ENCODE measurements around the gene MOSMO. TPM values are rescaled to one million over a fixed set of nuclear protein-coding genes. Genes with fewer than 3 reads are reported as not detected.
"Not testable (repeated sequence)": the region's sequence is repeated elsewhere in the genome, so short reads cannot be mapped to it uniquely, and the experiment has no call there.

Gene MOSMO
- total and polyA plus RNA-seq, 4 donors, result 3.4 to 19.6 (median 13.6) TPM

- H3K27ac ChIP-seq (ENCODE audit: low read depth in 1 of 2, low read length in 2 of 2), result no peak overlapping the region
- H3K4me3 ChIP-seq (ENCODE audit: low read length in 2 of 2), result no peak overlapping the region
- H3K36me3 ChIP-seq (ENCODE audit: control insufficient read depth in 1 of 2, insufficient read depth in 2 of 2, low read length in 1 of 2), result no peaks in the 10 kb centered on the region
- intact Hi-C loops (cut with DNase I), result no loop called here
- H3K9me3 ChIP-seq (ENCODE audit: control insufficient read depth, low read length), result no peaks in the 10 kb centered on the region
- H3K4me1 ChIP-seq (ENCODE audit: control insufficient read depth in 1 of 2, insufficient read depth in 2 of 2, low read length in 2 of 2), result no peaks in the 10 kb centered on the region
- 87% methylated on average over 9 of the region's 9 CpGs for WGBS, 2 donors
- ATAC-seq (ENCODE audit: low FRiP score) (no peak), DNase-seq (no peak)
- H3K27me3 ChIP-seq (ENCODE audit: control insufficient read depth in 1 of 2, insufficient read depth in 2 of 2, low read length in 1 of 2), result no peaks in the 10 kb centered on the region
These were observed 10.8 kb upstream of the MOSMO start for GRCh38 chr16:21996923-21997696.

- H3K9me3 ChIP-seq (ENCODE audit: control insufficient read depth, low read length), result no peaks in the 10 kb centered on the region
- ATAC-seq (ENCODE audit: low FRiP score) (no peak), DNase-seq (no peak)
- intact Hi-C loops (cut with DNase I), result no loop called here
- H3K4me1 ChIP-seq (ENCODE audit: control insufficient read depth in 1 of 2, insufficient read depth in 2 of 2, low read length in 2 of 2), result no peaks in the 10 kb centered on the region
- 89 to 91% methylated on average over 7 of the region's 7 CpGs for WGBS, 2 donors
- H3K27ac ChIP-seq (ENCODE audit: low read depth in 1 of 2, low read length in 2 of 2), result no peak overlapping the region
- H3K4me3 ChIP-seq (ENCODE audit: low read length in 2 of 2), result no peak overlapping the region
- no peaks in the 10 kb centered on the region for H3K27me3 ChIP-seq (ENCODE audit: control insufficient read depth in 1 of 2, insufficient read depth in 2 of 2, low read length in 1 of 2)
- H3K36me3 ChIP-seq (ENCODE audit: control insufficient read depth in 1 of 2, insufficient read depth in 2 of 2, low read length in 1 of 2), result no peaks in the 10 kb centered on the region
These were observed 10.0 kb upstream of the MOSMO start for GRCh38 chr16:21997697-21998480.

- 61 to 72% methylated on average over 1 of the region's 1 CpG for WGBS, 2 donors
- H3K4me3 ChIP-seq (ENCODE audit: low read length in 2 of 2), result no peak overlapping the region
- no peak for ATAC-seq (ENCODE audit: low FRiP score)
These were observed 6.3 kb upstream of the MOSMO start for GRCh38 chr16:22001591-22001990.

GRCh38 chr16:22002047-22002446 lies 5.9 kb upstream of the MOSMO start:
- not testable (repeated sequence) for H3K27ac ChIP-seq (ENCODE audit: low read depth in 1 of 2, low read length in 2 of 2); DNase-seq; H3K4me1 ChIP-seq (ENCODE audit: control insufficient read depth in 1 of 2, insufficient read depth in 2 of 2, low read length in 2 of 2); H3K9me3 ChIP-seq (ENCODE audit: control insufficient read depth, low read length); H3K27me3 ChIP-seq (ENCODE audit: control insufficient read depth in 1 of 2, insufficient read depth in 2 of 2, low read length in 1 of 2); ATAC-seq (ENCODE audit: low FRiP score); H3K4me3 ChIP-seq (ENCODE audit: low read length in 2 of 2); H3K36me3 ChIP-seq (ENCODE audit: control insufficient read depth in 1 of 2, insufficient read depth in 2 of 2, low read length in 1 of 2)
- WGBS, 2 donors, result 99 to 100% methylated on average over 1 of the region's 1 CpG
- intact Hi-C loops (cut with DNase I), result loop anchor here in 1 of 2 donors (5.0 kb wide), 1 partner anchor 75 kb away; no protein-coding TSS in a partner anchor

More at GRCh38 chr16:22001591-22001990, 6.3 kb upstream of the MOSMO start:
- intact Hi-C loops (cut with DNase I), result loop anchor here (1.0 to 5.0 kb wide), 4 partner anchors 76 to 295 kb away; partner anchors contain the start of gene POLR3E (in 1 of the 2)
- DNase-seq, result no peak
- no peaks in the 10 kb centered on the region for H3K27me3 ChIP-seq (ENCODE audit: control insufficient read depth in 1 of 2, insufficient read depth in 2 of 2, low read length in 1 of 2)
- no peaks in the 10 kb centered on the region for H3K4me1 ChIP-seq (ENCODE audit: control insufficient read depth in 1 of 2, insufficient read depth in 2 of 2, low read length in 2 of 2)
- H3K36me3 ChIP-seq (ENCODE audit: control insufficient read depth in 1 of 2, insufficient read depth in 2 of 2, low read length in 1 of 2), result no peaks in the 10 kb centered on the region
- H3K9me3 ChIP-seq (ENCODE audit: control insufficient read depth, low read length), result no peaks in the 10 kb centered on the region
- H3K27ac ChIP-seq (ENCODE audit: low read depth in 1 of 2, low read length in 2 of 2), result no peak overlapping the region

GRCh38 chr16:22003195-22003594 lies 4.7 kb upstream of the MOSMO start:
- no peaks in the 10 kb centered on the region for H3K9me3 ChIP-seq (ENCODE audit: control insufficient read depth, low read length)
- ATAC-seq (ENCODE audit: low FRiP score), result no peak
- H3K4me1 ChIP-seq (ENCODE audit: control insufficient read depth in 1 of 2, insufficient read depth in 2 of 2, low read length in 2 of 2), result no peaks in the 10 kb centered on the region
- no peaks in the 10 kb centered on the region for H3K36me3 ChIP-seq (ENCODE audit: control insufficient read depth in 1 of 2, insufficient read depth in 2 of 2, low read length in 1 of 2)
- no peak overlapping the region for H3K27ac ChIP-seq (ENCODE audit: low read depth in 1 of 2, low read length in 2 of 2)
- WGBS, 2 donors, result 72 to 80% methylated on average over 4 of the region's 4 CpGs
- no peak for DNase-seq
- intact Hi-C loops (cut with DNase I), result loop anchor here in 1 of 2 donors (5.0 kb wide), 1 partner anchor 74 kb away; no protein-coding TSS in a partner anchor
- H3K27me3 ChIP-seq (ENCODE audit: control insufficient read depth in 1 of 2, insufficient read depth in 2 of 2, low read length in 1 of 2), result no peaks in the 10 kb centered on the region
- H3K4me3 ChIP-seq (ENCODE audit: low read length in 2 of 2), result no peak overlapping the region

GRCh38 chr16:22004341-22004740 lies 3.6 kb upstream of the MOSMO start:
- Histone ChIP-seq H3K27me3 (ENCODE audit: control insufficient read depth in 1 of 2, insufficient read depth in 2 of 2, low read length in 1 of 2) (no peaks in the 10 kb centered on the region), H3K9me3 (ENCODE audit: control insufficient read depth, low read length) (no peaks in the 10 kb centered on the region), H3K4me3 (ENCODE audit: low read length in 2 of 2) (no peak overlapping the region), H3K36me3 (ENCODE audit: control insufficient read depth in 1 of 2, insufficient read depth in 2 of 2, low read length in 1 of 2) (no peaks in the 10 kb centered on the region), H3K4me1 (ENCODE audit: control insufficient read depth in 1 of 2, insufficient read depth in 2 of 2, low read length in 2 of 2) (no peaks in the 10 kb centered on the region), H3K27ac (ENCODE audit: low read depth in 1 of 2, low read length in 2 of 2) (no peak overlapping the region)
- intact Hi-C loops (cut with DNase I), result loop anchor here in 1 of 2 donors (5.0 kb wide), 1 partner anchor 73 kb away; no protein-coding TSS in a partner anchor
- 23 to 42% methylated on average over 3 of the region's 3 CpGs for WGBS, 2 donors
- ATAC-seq (ENCODE audit: low FRiP score) (no peak), DNase-seq (no peak)

- no peaks in the 10 kb centered on the region for H3K9me3 ChIP-seq (ENCODE audit: control insufficient read depth, low read length)
- no peak for ATAC-seq (ENCODE audit: low FRiP score)
- H3K27me3 ChIP-seq (ENCODE audit: control insufficient read depth in 1 of 2, insufficient read depth in 2 of 2, low read length in 1 of 2), result no peaks in the 10 kb centered on the region
- H3K36me3 ChIP-seq (ENCODE audit: control insufficient read depth in 1 of 2, insufficient read depth in 2 of 2, low read length in 1 of 2), result no peaks in the 10 kb centered on the region
- no peak for DNase-seq
- no peak overlapping the region for H3K4me3 ChIP-seq (ENCODE audit: low read length in 2 of 2)
- no peak overlapping the region for H3K27ac ChIP-seq (ENCODE audit: low read depth in 1 of 2, low read length in 2 of 2)
- intact Hi-C loops (cut with DNase I), result no loop called here
- H3K4me1 ChIP-seq (ENCODE audit: control insufficient read depth in 1 of 2, insufficient read depth in 2 of 2, low read length in 2 of 2), result no peaks in the 10 kb centered on the region
- 86 to 89% methylated on average over 1 of the region's 1 CpG for WGBS, 2 donors
These were observed 2.2 kb upstream of the MOSMO start for GRCh38 chr16:22005746-22006145.

GRCh38 chr16:22006636-22007035 lies 1.3 kb upstream of the MOSMO start:
- Histone ChIP-seq H3K27me3 (ENCODE audit: control insufficient read depth in 1 of 2, insufficient read depth in 2 of 2, low read length in 1 of 2) (no peaks in the 10 kb centered on the region), H3K36me3 (ENCODE audit: control insufficient read depth in 1 of 2, insufficient read depth in 2 of 2, low read length in 1 of 2) (no peaks in the 10 kb centered on the region), H3K27ac (ENCODE audit: low read depth in 1 of 2, low read length in 2 of 2) (no peak overlapping the region), H3K4me3 (ENCODE audit: low read length in 2 of 2) (no peak overlapping the region), H3K9me3 (ENCODE audit: control insufficient read depth, low read length) (no peaks in the 10 kb centered on the region), H3K4me1 (ENCODE audit: control insufficient read depth in 1 of 2, insufficient read depth in 2 of 2, low read length in 2 of 2) (no peaks in the 10 kb centered on the region)
- WGBS, 2 donors, result 63 to 66% methylated on average over 6 of the region's 6 CpGs
- intact Hi-C loops (cut with DNase I), result no loop called here
- DNase-seq (no peak), ATAC-seq (ENCODE audit: low FRiP score) (no peak)
